HCT116 (cell line): Measurements from ENCODE around the gene INPP5D. TPM values are rescaled to one million over a fixed set of nuclear protein-coding genes. Genes with fewer than 3 reads are reported as not detected.

Experiments
- ATAC-seq: fragments of 200-7000 bp; cut with Tn5 transposase; 2 replicates; pipeline ENCODE4 v1.9.1; 2020; ENCODE audit warnings: mild to moderate bottlenecking, moderate library complexity
- BruUV-seq: library from RNA; stranded (reverse); fragments of 400-500 nt; replicated peaks from 2 replicates; lab custom pipeline; 2021; lab: Mats Ljungman, UMichigan
- CTCF ChIA-PET: fragments of 300-600 bp; sonication (Branson Sonifier 250); formaldehyde crosslinking; loops from one replicate; lab custom pipeline; 2021; ENCODE audit warnings: antibody characterized with exemption; lab: Charles Lee
- POLR2A ChIA-PET: fragments of 300-600, 350-600 bp; sonication (Branson Sonifier 250); formaldehyde crosslinking; loops from one replicate; lab custom pipeline; 2021; ENCODE audit warnings: antibody characterized with exemption; lab: Charles Lee
- RAD21 ChIA-PET, 2 experiments: fragments of 300-600 bp; sonication (Branson Sonifier 250); formaldehyde crosslinking; loops; one replicate each; lab custom pipeline; 2023; ENCODE audit warnings: low total read pairs in 2 of 2; ENCODE audit not compliant: uncharacterized antibody in 2 of 2, unreplicated experiment in 2 of 2, low non-redundant PET in 1 of 2; lab: Charles Lee
- DNase-seq: peaks from one replicate; pipeline ENCODE4 v3.0.0-alpha.2; 2010; ENCODE audit warnings: low read depth, low spot score
- H2AFZ ChIP-seq: fragments of 200-600 bp; shearing (Covaris generic), sonication (generic); 2 replicates; pipeline ENCODE4 v1.6.1; 2017; ENCODE audit warnings: low read depth, mixed run types, mixed read lengths, antibody characterized with exemption, low read length; ENCODE audit not compliant: poor library complexity, severe bottlenecking
- H3K27ac ChIP-seq: 2 replicates; pipeline ENCODE4 v1.5.1; 2012; ENCODE audit warnings: low read depth, low read length
- H3K27me3 ChIP-seq: fragments of 200-600 bp; sonication (generic); 2 replicates; pipeline ENCODE4 v1.6.1; 2016; ENCODE audit warnings: mixed run types, low read length, mixed read lengths; ENCODE audit not compliant: insufficient read depth
- H3K36me3 ChIP-seq, 2 experiments: fragments of 200-500 bp in 1 of 2; fragments of 200-600 bp in 1 of 2; sonication (Bioruptor generic) in 1 of 2; sonication (generic) in 1 of 2; 2 replicates each; pipeline versions ENCODE4 v1.5.1 to v1.6.1; 2014 to 2016; ENCODE audit warnings: low read length in 2 of 2, inconsistent platforms in 1 of 2, mixed read lengths in 1 of 2, mixed run types in 1 of 2; ENCODE audit not compliant: insufficient read depth in 2 of 2, control insufficient read depth in 1 of 2
- H3K4me1 ChIP-seq, 2 experiments: fragments of 200-600 bp in 1 of 2; sonication (generic) in 1 of 2; 2 replicates each; pipeline versions ENCODE4 v1.5.1 to v1.6.1; 2012 to 2017; ENCODE audit warnings: low read length in 2 of 2, inconsistent platforms in 1 of 2, mild to moderate bottlenecking in 1 of 2, mixed read lengths in 1 of 2, mixed run types in 1 of 2, moderate library complexity in 1 of 2; ENCODE audit not compliant: insufficient read depth in 2 of 2, control insufficient read depth in 1 of 2
- H3K4me2 ChIP-seq: fragments of 200-600 bp; sonication (generic); 2 replicates; pipeline ENCODE4 v1.6.1; 2017; ENCODE audit warnings: mixed run types, low read length, mixed read lengths
- H3K4me3 ChIP-seq, 2 experiments: fragments of 200-600 bp in 1 of 2; sonication (generic) in 1 of 2; replicated peaks in 1 of 2; 2 replicates each; pipeline ENCODE4 v1.5.1; 2011 to 2016; ENCODE audit warnings: low read length in 2 of 2, control low read depth in 1 of 2, low read depth in 1 of 2, mild to moderate bottlenecking in 1 of 2, mixed read lengths in 1 of 2, mixed run types in 1 of 2
- H3K79me2 ChIP-seq: fragments of 200-600 bp; sonication (generic); 2 replicates; pipeline ENCODE4 v1.6.1; 2017; ENCODE audit warnings: mild to moderate bottlenecking, mixed run types, low read length, moderate library complexity, mixed read lengths; ENCODE audit not compliant: insufficient read depth
- H3K9ac ChIP-seq: fragments of 200-600 bp; sonication (generic); 2 replicates; pipeline ENCODE4 v1.6.1; 2016; ENCODE audit warnings: low read length, mixed read lengths
- H3K9me2 ChIP-seq: fragments of 200-600 bp; sonication (generic), shearing (Covaris generic); 2 replicates; pipeline ENCODE4 v1.6.1; 2017; ENCODE audit warnings: mixed run types, mild to moderate bottlenecking, moderate library complexity; ENCODE audit not compliant: insufficient read depth
- H3K9me3 ChIP-seq, 2 experiments: fragments of 200-500 bp in 1 of 2; fragments of 200-600 bp in 1 of 2; sonication (Bioruptor generic) in 1 of 2; sonication (generic) in 1 of 2; 2 replicates each; pipeline ENCODE4 v1.6.1; 2014 to 2017; ENCODE audit warnings: low read length in 2 of 2, mixed read lengths in 2 of 2, inconsistent platforms in 1 of 2, low read depth in 1 of 2, mild to moderate bottlenecking in 1 of 2, mixed run types in 1 of 2, moderate library complexity in 1 of 2; ENCODE audit not compliant: control insufficient read depth in 1 of 2, insufficient read depth in 1 of 2
- H4K20me1 ChIP-seq: fragments of 200-600 bp; sonication (generic), shearing (Covaris generic); 2 replicates; pipeline ENCODE4 v1.6.1; 2017; ENCODE audit warnings: mixed run types, mild to moderate bottlenecking, moderate library complexity; ENCODE audit not compliant: insufficient read depth
- CBX3 ChIP-seq: IDR thresholded peaks from 2 replicates; pipeline ENCODE4 v1.6.1; 2012; ENCODE audit warnings: low read depth
- CEBPB ChIP-seq: IDR thresholded peaks from 2 replicates; pipeline ENCODE4 v1.6.1; 2012; ENCODE audit warnings: low read depth
- EGR1 ChIP-seq: IDR thresholded peaks from 2 replicates; pipeline ENCODE4 v1.6.1; 2012; ENCODE audit warnings: low read depth
- ELF1 ChIP-seq: IDR thresholded peaks from 2 replicates; pipeline ENCODE4 v1.6.1; 2012; ENCODE audit warnings: low read depth, borderline replicate concordance
- EZH2 ChIP-seq: fragments of 200-600 bp; sonication (generic); IDR thresholded peaks from 2 replicates; pipeline ENCODE4 v1.6.1; 2017; ENCODE audit warnings: antibody characterized with exemption, mixed run types
- EZH2phosphoT487 ChIP-seq: fragments of 200-600 bp; IDR thresholded peaks from 2 replicates; pipeline ENCODE4 v1.6.1; 2018; ENCODE audit warnings: antibody characterized with exemption, borderline replicate concordance
- FOSL1 ChIP-seq: IDR thresholded peaks from 2 replicates; pipeline ENCODE4 v1.6.1; 2012; ENCODE audit warnings: low read depth
- JUND ChIP-seq: IDR thresholded peaks from 2 replicates; pipeline ENCODE4 v1.6.1; 2012
- POLR2A ChIP-seq: IDR thresholded peaks from 2 replicates; pipeline ENCODE4 v1.7.0; 2011; ENCODE audit warnings: borderline replicate concordance; ENCODE audit not compliant: insufficient read depth, insufficient read length; ENCODE audit errors: extremely low read depth
- POLR2AphosphoS5 ChIP-seq: IDR thresholded peaks from 2 replicates; pipeline ENCODE4 v1.6.1; 2011; ENCODE audit warnings: mild to moderate bottlenecking, low read depth, low read length, moderate library complexity
- RAD21 ChIP-seq: IDR thresholded peaks from 2 replicates; pipeline ENCODE4 v1.6.1; 2012; ENCODE audit warnings: low read depth, mild to moderate bottlenecking
- SIN3A ChIP-seq: IDR thresholded peaks from 2 replicates; pipeline ENCODE4 v1.6.1; 2012; ENCODE audit warnings: low read depth
- SP1 ChIP-seq: IDR thresholded peaks from 2 replicates; pipeline ENCODE4 v1.6.1; 2012; ENCODE audit warnings: low read depth
- SRF ChIP-seq: IDR thresholded peaks from 2 replicates; pipeline ENCODE4 v1.6.1; 2012; ENCODE audit warnings: low read depth
- YY1 ChIP-seq: IDR thresholded peaks from 2 replicates; pipeline ENCODE4 v1.6.1; 2011; ENCODE audit warnings: low read length, low read depth, moderate library complexity, mild to moderate bottlenecking; ENCODE audit not compliant: insufficient replicate concordance; ENCODE audit errors: extremely low read depth
- ZFX ChIP-seq: fragments of 450-650 bp; IDR thresholded peaks from 2 replicates; pipeline ENCODE4 v1.6.1; 2017
- ZNF274 ChIP-seq: fragments of 200-500 bp; sonication (Bioruptor generic); IDR thresholded peaks from 2 replicates; pipeline ENCODE4 v1.6.1; 2014; ENCODE audit warnings: mild to moderate bottlenecking, low read depth, low read length, inconsistent platforms
- intact Hi-C: fragments of 100-400 bp; cut with micrococcal nuclease; formaldehyde crosslinking; loops from 2 replicates; pipeline ENCODE4 v1.10.0; 2022
- total RNA-seq: library from RNA; stranded (reverse); gene quantifications from one replicate; pipeline ENCODE4 v1.2.1, GENCODE V29; 2021; ENCODE audit not compliant: unreplicated experiment
- TF ChIP-seq, protein P1 (sequence below): IDR thresholded peaks from 2 replicates; pipeline ENCODE4 v1.6.1; 2011; ENCODE audit warnings: mild to moderate bottlenecking, low read length, moderate library complexity; ENCODE audit not compliant: insufficient replicate concordance; ENCODE audit errors: extremely low read depth
- TF ChIP-seq, protein P2 (sequence below): IDR thresholded peaks from 2 replicates; pipeline ENCODE4 v1.6.1; 2012; ENCODE audit warnings: low read depth
- TF ChIP-seq, protein P3 (sequence below): IDR thresholded peaks from 2 replicates; pipeline ENCODE4 v1.6.1; 2012

Gene INPP5D
- total RNA-seq, 1 experiment from 2014 or later = 1.8 TPM

DNA sequence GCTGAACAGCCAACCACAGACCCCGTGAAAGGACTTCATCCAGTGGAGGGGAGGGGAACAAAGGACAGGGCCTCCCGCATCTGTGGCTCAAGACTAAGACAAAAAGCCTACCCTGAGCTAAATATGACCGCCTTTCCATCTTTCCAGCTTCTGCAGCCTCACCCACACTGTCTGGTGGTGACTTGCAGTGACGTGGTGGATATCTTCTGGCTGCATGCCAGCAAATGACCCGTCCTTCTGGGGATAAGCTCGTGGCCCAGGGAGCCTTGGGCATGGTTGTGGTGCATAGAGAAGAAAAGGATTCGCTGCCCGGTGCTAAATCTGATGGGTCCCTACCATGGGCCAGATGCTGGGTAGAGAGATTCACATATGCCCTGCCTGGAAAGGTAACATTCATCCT, 38.4 kb upstream of the INPP5D start:
- TF ChIP-seq ZFX (no peak), POLR2A (no peak), SIN3A (no peak), SRF (no peak), EGR1 (no peak), JUND (no peak), YY1 (no peak), RAD21 (no peak), EZH2 (no peak), ELF1 (no peak), ZNF274 (no peak), SP1 (no peak), FOSL1 (no peak), EZH2phosphoT487 (no peak), POLR2AphosphoS5 (no peak), CBX3 (no peak), CEBPB (no peak)
- TF ChIP-seq, protein P1, sequence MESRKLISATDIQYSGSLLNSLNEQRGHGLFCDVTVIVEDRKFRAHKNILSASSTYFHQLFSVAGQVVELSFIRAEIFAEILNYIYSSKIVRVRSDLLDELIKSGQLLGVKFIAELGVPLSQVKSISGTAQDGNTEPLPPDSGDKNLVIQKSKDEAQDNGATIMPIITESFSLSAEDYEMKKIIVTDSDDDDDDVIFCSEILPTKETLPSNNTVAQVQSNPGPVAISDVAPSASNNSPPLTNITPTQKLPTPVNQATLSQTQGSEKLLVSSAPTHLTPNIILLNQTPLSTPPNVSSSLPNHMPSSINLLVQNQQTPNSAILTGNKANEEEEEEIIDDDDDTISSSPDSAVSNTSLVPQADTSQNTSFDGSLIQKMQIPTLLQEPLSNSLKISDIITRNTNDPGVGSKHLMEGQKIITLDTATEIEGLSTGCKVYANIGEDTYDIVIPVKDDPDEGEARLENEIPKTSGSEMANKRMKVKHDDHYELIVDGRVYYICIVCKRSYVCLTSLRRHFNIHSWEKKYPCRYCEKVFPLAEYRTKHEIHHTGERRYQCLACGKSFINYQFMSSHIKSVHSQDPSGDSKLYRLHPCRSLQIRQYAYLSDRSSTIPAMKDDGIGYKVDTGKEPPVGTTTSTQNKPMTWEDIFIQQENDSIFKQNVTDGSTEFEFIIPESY = no peak
- TF ChIP-seq, protein P2, sequence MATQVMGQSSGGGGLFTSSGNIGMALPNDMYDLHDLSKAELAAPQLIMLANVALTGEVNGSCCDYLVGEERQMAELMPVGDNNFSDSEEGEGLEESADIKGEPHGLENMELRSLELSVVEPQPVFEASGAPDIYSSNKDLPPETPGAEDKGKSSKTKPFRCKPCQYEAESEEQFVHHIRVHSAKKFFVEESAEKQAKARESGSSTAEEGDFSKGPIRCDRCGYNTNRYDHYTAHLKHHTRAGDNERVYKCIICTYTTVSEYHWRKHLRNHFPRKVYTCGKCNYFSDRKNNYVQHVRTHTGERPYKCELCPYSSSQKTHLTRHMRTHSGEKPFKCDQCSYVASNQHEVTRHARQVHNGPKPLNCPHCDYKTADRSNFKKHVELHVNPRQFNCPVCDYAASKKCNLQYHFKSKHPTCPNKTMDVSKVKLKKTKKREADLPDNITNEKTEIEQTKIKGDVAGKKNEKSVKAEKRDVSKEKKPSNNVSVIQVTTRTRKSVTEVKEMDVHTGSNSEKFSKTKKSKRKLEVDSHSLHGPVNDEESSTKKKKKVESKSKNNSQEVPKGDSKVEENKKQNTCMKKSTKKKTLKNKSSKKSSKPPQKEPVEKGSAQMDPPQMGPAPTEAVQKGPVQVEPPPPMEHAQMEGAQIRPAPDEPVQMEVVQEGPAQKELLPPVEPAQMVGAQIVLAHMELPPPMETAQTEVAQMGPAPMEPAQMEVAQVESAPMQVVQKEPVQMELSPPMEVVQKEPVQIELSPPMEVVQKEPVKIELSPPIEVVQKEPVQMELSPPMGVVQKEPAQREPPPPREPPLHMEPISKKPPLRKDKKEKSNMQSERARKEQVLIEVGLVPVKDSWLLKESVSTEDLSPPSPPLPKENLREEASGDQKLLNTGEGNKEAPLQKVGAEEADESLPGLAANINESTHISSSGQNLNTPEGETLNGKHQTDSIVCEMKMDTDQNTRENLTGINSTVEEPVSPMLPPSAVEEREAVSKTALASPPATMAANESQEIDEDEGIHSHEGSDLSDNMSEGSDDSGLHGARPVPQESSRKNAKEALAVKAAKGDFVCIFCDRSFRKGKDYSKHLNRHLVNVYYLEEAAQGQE = no peak
- TF ChIP-seq, protein P3, sequence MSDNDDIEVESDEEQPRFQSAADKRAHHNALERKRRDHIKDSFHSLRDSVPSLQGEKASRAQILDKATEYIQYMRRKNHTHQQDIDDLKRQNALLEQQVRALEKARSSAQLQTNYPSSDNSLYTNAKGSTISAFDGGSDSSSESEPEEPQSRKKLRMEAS = no peak
- DNase-seq = no peak
- H3K79me2 ChIP-seq = no peaks in the 10 kb centered on the region
- H2AFZ ChIP-seq = no peak overlapping the region
- H3K4me1 ChIP-seq = peaks cover 7 to 25% of the 10 kb centered on the region in 2 experiments; a peak in 3 of 4 replicates
- no peak overlapping the region for H3K27ac ChIP-seq
- POLR2A ChIA-PET = no interaction called here
- H3K36me3 ChIP-seq = no peaks in the 10 kb centered on the region
- H3K4me2 ChIP-seq = 0 out of 2 replicates have a peak overlapping the region, but pooled peaks have one; percentile 2
- no peaks in the 10 kb centered on the region for H3K27me3 ChIP-seq
- no peak overlapping the region for H3K4me3 ChIP-seq
- CTCF ChIA-PET = no interaction called here
- H4K20me1 ChIP-seq = no peaks in the 10 kb centered on the region
- H3K9me3 ChIP-seq = no peaks in the 10 kb centered on the region
- no peak for ATAC-seq
- RAD21 ChIA-PET = no interaction called here
- intact Hi-C loops = no loop called here
- no peak overlapping the region for H3K9ac ChIP-seq
- no TSS peak for BruUV-seq
- H3K9me2 ChIP-seq = no peaks in the 10 kb centered on the region
